A549 (cell line): Measurements from ENCODE around the gene XPO6.
A peak's percentile ranks its signal among the peaks of the same experiment; 100 is the strongest.

ENCODE experiments used
- CBX2 ChIP-seq: fragments of 200-600 bp; sonication (generic); IDR thresholded peaks from 2 replicates; pipeline ENCODE4 v1.6.1; 2016; ENCODE audit warnings: low read depth, mild to moderate bottlenecking, borderline replicate concordance
- CEBPB ChIP-seq, 2 experiments: fragments of >200 bp in 1 of 2; sonication (Bioruptor Twin) in 1 of 2; formaldehyde crosslinking in 1 of 2; IDR thresholded peaks; 2 replicates each; pipeline ENCODE4 v1.6.1; 2012 to 2016
- CTCF ChIP-seq: fragments of >200 bp; sonication (Bioruptor Twin); formaldehyde crosslinking; IDR thresholded peaks from 3 replicates; pipeline ENCODE4 v1.5.1; 2016
- MAFK ChIP-seq: fragments of 450-650 bp; IDR thresholded peaks from 2 replicates; pipeline ENCODE4 v1.6.1; 2014; ENCODE audit not compliant: partially characterized antibody
- PBX3 ChIP-seq: IDR thresholded peaks from 2 replicates; pipeline ENCODE4 v1.6.1; 2012
- POLR2A ChIP-seq: IDR thresholded peaks from 2 replicates; pipeline ENCODE4 v1.6.1; 2012; ENCODE audit warnings: mild to moderate bottlenecking, low read length
- REST ChIP-seq: fragments of 200-600 bp; sonication (generic); IDR thresholded peaks from 2 replicates; pipeline ENCODE4 v1.6.1; 2016; ENCODE audit warnings: antibody characterized with exemption, mild to moderate bottlenecking, moderate library complexity
- SREBF2 ChIP-seq: fragments of 450-650 bp; IDR thresholded peaks from 2 replicates; pipeline ENCODE4 v1.6.1; 2014; ENCODE audit warnings: mild to moderate bottlenecking, moderate library complexity

DNA sequence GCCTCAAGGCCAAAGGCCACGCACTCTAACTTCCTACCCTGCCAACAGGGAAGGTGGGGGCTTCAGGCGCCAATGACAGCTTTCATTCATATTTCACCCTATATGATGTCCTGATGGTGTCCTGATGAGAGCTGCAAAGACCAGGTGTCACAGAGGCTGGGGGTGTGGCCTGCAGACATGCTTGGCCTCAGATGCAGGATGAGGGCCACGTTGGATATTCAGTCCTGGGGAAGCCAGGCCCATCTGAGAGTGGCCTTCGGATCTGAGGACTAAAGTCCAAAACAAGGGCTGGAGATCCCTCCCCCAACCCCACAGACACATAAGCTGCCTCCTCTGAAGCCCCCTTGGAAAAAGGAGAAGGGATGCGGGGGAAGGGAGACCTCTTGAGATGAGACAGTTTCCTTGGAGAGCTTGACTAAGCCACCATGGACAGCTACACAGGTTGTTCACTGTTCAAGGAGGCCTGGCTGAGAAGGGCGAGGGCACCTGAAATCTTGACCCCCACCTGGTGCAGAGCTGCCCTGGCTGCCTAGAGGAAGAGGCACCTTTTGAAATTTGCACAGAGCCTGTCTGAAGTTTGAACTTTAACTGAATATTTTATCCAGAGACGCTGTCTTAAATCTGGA lies 124.0 kb downstream of the XPO6 start:
- no peak for TF ChIP-seq PBX3
- TF ChIP-seq CBX2, result no peak
- TF ChIP-seq REST, result peak; percentile 81
- no peak for TF ChIP-seq CTCF
- TF ChIP-seq MAFK, result no peak
- TF ChIP-seq POLR2A, result no peak
- no peak for TF ChIP-seq CEBPB (IDR thresholded peaks at IDR 0.05)
- TF ChIP-seq SREBF2, result no peak
